ES-I3 (cell line): ENCODE results near the gene FUBP1.
"Not testable (repeated sequence)": the region's sequence is repeated elsewhere in the genome, so short reads cannot be mapped to it uniquely, and the experiment has no call there.

Experiments used
- H3K36me3 ChIP-seq: 2 replicates; pipeline ENCODE4 v1.6.1; 2013; ENCODE audit warnings: mild to moderate bottlenecking, low read length, control low read depth, moderate library complexity; ENCODE audit not compliant: insufficient read depth
- H3K4me1 ChIP-seq: 2 replicates; pipeline ENCODE4 v1.6.1; 2013; ENCODE audit warnings: mild to moderate bottlenecking, control low read depth, low read length; ENCODE audit not compliant: insufficient read depth
- H3K9ac ChIP-seq: 2 replicates; pipeline ENCODE4 v1.6.1; 2013; ENCODE audit warnings: low read depth, mild to moderate bottlenecking, low read length, moderate library complexity
- H3K9me3 ChIP-seq: 2 replicates; pipeline ENCODE4 v1.6.1; 2013; ENCODE audit warnings: mild to moderate bottlenecking, low read length, moderate library complexity; ENCODE audit not compliant: control insufficient read depth, insufficient read depth

Gene FUBP1

GRCh38 chr1:77978969-77979876 lies at the start of gene FUBP1:
Gene FUBP1, minus strand, starts transcription at chr1:77979072. Its CDS starts 68 bp downstream, at chr1:77979004.
- Histone ChIP-seq H3K9me3 (no peaks in the 10 kb centered on the region), H3K36me3 (no peaks in the 10 kb centered on the region), H3K9ac (peak within 1 kb of the TSS; percentile 98), H3K4me1 (peaks cover 24% of the 10 kb centered on the region; the same call in 1 of the 2 replicates)

GRCh38 chr1:78021134-78021533 lies 42.3 kb upstream of the FUBP1 start:
- not testable (repeated sequence) for H3K9me3 ChIP-seq, H3K4me1 ChIP-seq, H3K9ac ChIP-seq, H3K36me3 ChIP-seq

GRCh38 chr1:78019024-78019423 lies 40.2 kb upstream of the FUBP1 start:
- H3K9me3 ChIP-seq = no peaks in the 10 kb centered on the region
- H3K9ac ChIP-seq = no peak overlapping the region

GRCh38 chr1:78015148-78015547 lies 36.3 kb upstream of the FUBP1 start:
- no peaks in the 10 kb centered on the region for H3K36me3 ChIP-seq
- no peaks in the 10 kb centered on the region for H3K4me1 ChIP-seq
- H3K9me3 ChIP-seq = no peaks in the 10 kb centered on the region
- H3K9ac ChIP-seq = no peak overlapping the region

More at GRCh38 chr1:78019024-78019423, 40.2 kb upstream of the FUBP1 start:
- Histone ChIP-seq H3K36me3 (no peaks in the 10 kb centered on the region), H3K4me1 (no peaks in the 10 kb centered on the region)

- H3K4me1 ChIP-seq = no peaks in the 10 kb centered on the region; the same call in 1 of the 2 replicates
- H3K36me3 ChIP-seq = no peaks in the 10 kb centered on the region
- no peaks in the 10 kb centered on the region for H3K9me3 ChIP-seq
- no peak overlapping the region for H3K9ac ChIP-seq
Observed at GRCh38 chr1:78011050-78011449, 32.2 kb upstream of the FUBP1 start.

- Histone ChIP-seq H3K9me3 (no peaks in the 10 kb centered on the region), H3K36me3 (no peaks in the 10 kb centered on the region), H3K9ac (no peak overlapping the region), H3K4me1 (no peaks in the 10 kb centered on the region; the same call in 1 of the 2 replicates)
Observed at GRCh38 chr1:78009836-78010235, 31.0 kb upstream of the FUBP1 start.

- H3K36me3 ChIP-seq = no peaks in the 10 kb centered on the region
- no peak overlapping the region for H3K9ac ChIP-seq
- H3K4me1 ChIP-seq = no peaks in the 10 kb centered on the region; the same call in 1 of the 2 replicates
- H3K9me3 ChIP-seq = no peaks in the 10 kb centered on the region
Observed at GRCh38 chr1:78009276-78009675, 30.4 kb upstream of the FUBP1 start.

GRCh38 chr1:78007677-78008341 lies 28.9 kb upstream of the FUBP1 start:
- H3K36me3 ChIP-seq = no peaks in the 10 kb centered on the region
- H3K9me3 ChIP-seq = no peaks in the 10 kb centered on the region
- no peaks in the 10 kb centered on the region; the same call in 1 of the 2 replicates for H3K4me1 ChIP-seq
- no peak overlapping the region for H3K9ac ChIP-seq

- Histone ChIP-seq H3K9me3 (no peaks in the 10 kb centered on the region), H3K9ac (0 out of 2 replicates have a peak overlapping the region, but pooled peaks have one; percentile 20), H3K36me3 (no peaks in the 10 kb centered on the region), H3K4me1 (no peaks in the 10 kb centered on the region; the same call in 1 of the 2 replicates)
Observed at GRCh38 chr1:78006521-78006920, 27.6 kb upstream of the FUBP1 start.

GRCh38 chr1:78005755-78006154 lies 26.9 kb upstream of the FUBP1 start:
- Histone ChIP-seq H3K36me3 (no peaks in the 10 kb centered on the region), H3K9ac (peak overlapping the region; percentile 37; the same call in 1 of the 2 replicates), H3K9me3 (no peaks in the 10 kb centered on the region), H3K4me1 (no peaks in the 10 kb centered on the region; the same call in 1 of the 2 replicates)

- peak overlapping the region; percentile 37 for H3K9ac ChIP-seq
- H3K4me1 ChIP-seq = no peaks in the 10 kb centered on the region; the same call in 1 of the 2 replicates
- H3K36me3 ChIP-seq = no peaks in the 10 kb centered on the region
- no peaks in the 10 kb centered on the region for H3K9me3 ChIP-seq
Observed at GRCh38 chr1:78005448-78005722, 26.5 kb upstream of the FUBP1 start.

GRCh38 chr1:78004719-78005447 lies 26.0 kb upstream of the FUBP1 start, which contains the start of gene DNAJB4:
Gene DNAJB4, plus strand, starts transcription at chr1:78004939. Its CDS starts 172 bp downstream, at chr1:78005111.
- H3K4me1 ChIP-seq = no peaks in the 10 kb centered on the region; the same call in 1 of the 2 replicates
- H3K9me3 ChIP-seq = no peaks in the 10 kb centered on the region
- peak within 1 kb of the TSS; percentile 37 for H3K9ac ChIP-seq
- no peaks in the 10 kb centered on the region for H3K36me3 ChIP-seq

- no peaks in the 10 kb centered on the region for H3K36me3 ChIP-seq
- peak overlapping the region; percentile 37 for H3K9ac ChIP-seq
- H3K9me3 ChIP-seq = no peaks in the 10 kb centered on the region
- H3K4me1 ChIP-seq = no peaks in the 10 kb centered on the region; the same call in 1 of the 2 replicates
Observed at GRCh38 chr1:78003882-78004718, 25.2 kb upstream of the FUBP1 start.
